ENCODE measurements around the gene PPM1K.

GRCh38 chr4:88327665-88328064, 43.3 kb upstream of the PPM1K start:
- TF ChIP-seq POLR2AphosphoS5 (IDR thresholded peaks at IDR 0.05) (no peak), CTCF (IDR thresholded peaks at IDR 0.05) (no peak), EP300 (IDR thresholded peaks at IDR 0.05) (no peak)
